ENCODE results near the gene MYO18B.
"Not testable (repeated sequence)": the region's sequence is repeated elsewhere in the genome, so short reads cannot be mapped to it uniquely, and the experiment has no call there.

MYO18B gene

GRCh38 chr22:25956801-25957200, 214.8 kb downstream of the MYO18B start:
- DNase-seq = no peak

GRCh38 chr22:25959818-25960774, 218.1 kb downstream of the MYO18B start:
- no peak for DNase-seq

- no peak for DNase-seq
Observed at GRCh38 chr22:25961699-25962098, 219.7 kb downstream of the MYO18B start.

- DNase-seq = no peak
Observed at GRCh38 chr22:25962711-25963110, 220.7 kb downstream of the MYO18B start.

GRCh38 chr22:25964961-25965730, 223.2 kb downstream of the MYO18B start:
- DNase-seq = no peak

- no peak for DNase-seq
Observed at GRCh38 chr22:25966448-25966913, 224.5 kb downstream of the MYO18B start.

- no peak for DNase-seq
Observed at GRCh38 chr22:25969286-25969685, 227.3 kb downstream of the MYO18B start.

GRCh38 chr22:25969901-25970300, 227.9 kb downstream of the MYO18B start:
- DNase-seq = no peak

- DNase-seq = no peak
Observed at GRCh38 chr22:25970374-25970911, 228.5 kb downstream of the MYO18B start.

GRCh38 chr22:25970999-25971811, 229.2 kb downstream of the MYO18B start:
- DNase-seq = no peak

- DNase-seq = no peak
Observed at GRCh38 chr22:25972397-25972796, 230.4 kb downstream of the MYO18B start.

GRCh38 chr22:25976356-25976755, 234.4 kb downstream of the MYO18B start:
- DNase-seq = no peak

- no peak for DNase-seq
Observed at GRCh38 chr22:25979968-25980367, 238.0 kb downstream of the MYO18B start.

GRCh38 chr22:25984911-25985310, 242.9 kb downstream of the MYO18B start:
- DNase-seq = not testable (repeated sequence)

- no peak for DNase-seq
Observed at GRCh38 chr22:25987948-25988347, 246.0 kb downstream of the MYO18B start.

- no peak for DNase-seq
Observed at GRCh38 chr22:25990940-25991339, 249.0 kb downstream of the MYO18B start.

- DNase-seq = no peak
Observed at GRCh38 chr22:25992331-25992730, 250.3 kb downstream of the MYO18B start.

GRCh38 chr22:25996669-25997068, 254.7 kb downstream of the MYO18B start:
- DNase-seq = no peak

GRCh38 chr22:25997886-25998775, 256.1 kb downstream of the MYO18B start:
- DNase-seq = no peak

GRCh38 chr22:26002456-26002855, 260.5 kb downstream of the MYO18B start:
- DNase-seq = no peak

GRCh38 chr22:26004477-26004876, 262.5 kb downstream of the MYO18B start:
- DNase-seq = no peak

Data from stimulated activated CD4-positive, alpha-beta T cell treated with anti-CD3 and anti-CD28 coated beads, Interleukin-4, amount 100 ng/mL, for 4 hours (primary cell).